IPS-18a (cell line): Measurements from ENCODE around the gene NLN.
"Not testable (repeated sequence)": the region's sequence is repeated elsewhere in the genome, so short reads cannot be mapped to it uniquely, and the experiment has no call there.

Experiments used
- H3K27ac ChIP-seq: one replicate; pipeline ENCODE4 v1.5.1; 2013; ENCODE audit warnings: low read length
- H3K27me3 ChIP-seq: one replicate; pipeline ENCODE4 v1.6.1; 2013; ENCODE audit warnings: mild to moderate bottlenecking, low read length; ENCODE audit not compliant: control insufficient read depth, insufficient read depth
- H3K36me3 ChIP-seq: one replicate; pipeline ENCODE4 v1.6.1; 2013; ENCODE audit warnings: low read depth, low read length; ENCODE audit not compliant: control insufficient read depth
- H3K4me1 ChIP-seq: one replicate; pipeline ENCODE4 v1.6.1; 2013; ENCODE audit warnings: low read depth, low read length; ENCODE audit not compliant: control insufficient read depth
- H3K4me3 ChIP-seq: one replicate; pipeline ENCODE4 v1.5.1; 2013; ENCODE audit warnings: low read length
- H3K9ac ChIP-seq: one replicate; pipeline ENCODE4 v1.6.1; 2013; ENCODE audit warnings: mild to moderate bottlenecking, low read length, moderate library complexity
- H3K9me3 ChIP-seq: one replicate; pipeline ENCODE4 v1.6.1; 2013; ENCODE audit warnings: low read depth, low read length; ENCODE audit not compliant: control insufficient read depth

Gene NLN

GRCh38 chr5:65775476-65775875 lies 53.5 kb downstream of the NLN start:
- H3K4me3 ChIP-seq: no peak overlapping the region
- H3K36me3 ChIP-seq: peaks cover 46% of the 10 kb centered on the region
- H3K27ac ChIP-seq: no peak overlapping the region
- no peaks in the 10 kb centered on the region for H3K27me3 ChIP-seq
- no peaks in the 10 kb centered on the region for H3K4me1 ChIP-seq
- H3K9me3 ChIP-seq: no peaks in the 10 kb centered on the region
- H3K9ac ChIP-seq: no peak overlapping the region

GRCh38 chr5:65776441-65777141 lies 54.6 kb downstream of the NLN start:
- no peaks in the 10 kb centered on the region for H3K9me3 ChIP-seq
- H3K4me3 ChIP-seq: no peak overlapping the region
- H3K9ac ChIP-seq: no peak overlapping the region
- no peaks in the 10 kb centered on the region for H3K4me1 ChIP-seq
- no peaks in the 10 kb centered on the region for H3K27me3 ChIP-seq
- no peak overlapping the region for H3K27ac ChIP-seq
- H3K36me3 ChIP-seq: peaks cover 57% of the 10 kb centered on the region

- no peaks in the 10 kb centered on the region for H3K27me3 ChIP-seq
- no peaks in the 10 kb centered on the region for H3K4me1 ChIP-seq
- no peak overlapping the region for H3K27ac ChIP-seq
- H3K9ac ChIP-seq: no peak overlapping the region
- H3K4me3 ChIP-seq: no peak overlapping the region
- no peaks in the 10 kb centered on the region for H3K9me3 ChIP-seq
- peaks cover 72% of the 10 kb centered on the region for H3K36me3 ChIP-seq
Measured at GRCh38 chr5:65778126-65778525, 56.1 kb downstream of the NLN start.

- no peak overlapping the region for H3K27ac ChIP-seq
- H3K9me3 ChIP-seq: no peaks in the 10 kb centered on the region
- peaks cover 70% of the 10 kb centered on the region for H3K36me3 ChIP-seq
- H3K9ac ChIP-seq: no peak overlapping the region
- no peak overlapping the region for H3K4me3 ChIP-seq
- no peaks in the 10 kb centered on the region for H3K4me1 ChIP-seq
- no peaks in the 10 kb centered on the region for H3K27me3 ChIP-seq
Measured at GRCh38 chr5:65779643-65780042, 57.6 kb downstream of the NLN start.

- H3K9ac ChIP-seq, H3K4me1 ChIP-seq, H3K9me3 ChIP-seq, H3K27ac ChIP-seq, H3K27me3 ChIP-seq, H3K4me3 ChIP-seq: not testable (repeated sequence)
- H3K36me3 ChIP-seq: peaks cover 67% of the 10 kb centered on the region
Measured at GRCh38 chr5:65788296-65788695, 66.3 kb downstream of the NLN start.

GRCh38 chr5:65790371-65791163 lies 68.6 kb downstream of the NLN start:
- Histone ChIP-seq H3K4me3 (no peak overlapping the region), H3K36me3 (peaks cover 76% of the 10 kb centered on the region), H3K9me3 (no peaks in the 10 kb centered on the region), H3K9ac (no peak overlapping the region), H3K4me1 (no peaks in the 10 kb centered on the region), H3K27ac (no peak overlapping the region), H3K27me3 (no peaks in the 10 kb centered on the region)

GRCh38 chr5:65791712-65792673 lies 70.0 kb downstream of the NLN start:
- Histone ChIP-seq H3K36me3 (peaks cover 74% of the 10 kb centered on the region), H3K4me1 (no peaks in the 10 kb centered on the region), H3K9me3 (no peaks in the 10 kb centered on the region), H3K27ac (no peak overlapping the region), H3K4me3 (no peak overlapping the region), H3K27me3 (no peaks in the 10 kb centered on the region), H3K9ac (no peak overlapping the region)

GRCh38 chr5:65796269-65796668 lies 74.3 kb downstream of the NLN start:
- H3K9ac ChIP-seq: no peak overlapping the region
- H3K27me3 ChIP-seq: no peaks in the 10 kb centered on the region
- H3K4me3 ChIP-seq: no peak overlapping the region
- H3K27ac ChIP-seq: no peak overlapping the region
- no peaks in the 10 kb centered on the region for H3K4me1 ChIP-seq
- H3K36me3 ChIP-seq: peaks cover 57% of the 10 kb centered on the region
- H3K9me3 ChIP-seq: no peaks in the 10 kb centered on the region

- H3K27me3 ChIP-seq: no peaks in the 10 kb centered on the region
- H3K9ac ChIP-seq: no peak overlapping the region
- no peak overlapping the region for H3K4me3 ChIP-seq
- no peaks in the 10 kb centered on the region for H3K9me3 ChIP-seq
- peaks cover 56% of the 10 kb centered on the region for H3K36me3 ChIP-seq
- H3K4me1 ChIP-seq: no peaks in the 10 kb centered on the region
- H3K27ac ChIP-seq: no peak overlapping the region
Measured at GRCh38 chr5:65796751-65797316, 74.8 kb downstream of the NLN start.

- Histone ChIP-seq H3K27me3 (no peaks in the 10 kb centered on the region), H3K4me1 (no peaks in the 10 kb centered on the region), H3K27ac (no peak overlapping the region), H3K36me3 (peaks cover 53% of the 10 kb centered on the region), H3K9me3 (no peaks in the 10 kb centered on the region), H3K4me3 (no peak overlapping the region), H3K9ac (no peak overlapping the region)
Measured at GRCh38 chr5:65797481-65797880, 75.5 kb downstream of the NLN start.

- Histone ChIP-seq H3K27ac (no peak overlapping the region), H3K27me3 (no peaks in the 10 kb centered on the region), H3K36me3 (peaks cover 29% of the 10 kb centered on the region), H3K9ac (no peak overlapping the region), H3K9me3 (no peaks in the 10 kb centered on the region), H3K4me3 (no peak overlapping the region), H3K4me1 (no peaks in the 10 kb centered on the region)
Measured at GRCh38 chr5:65799857-65800256, 77.9 kb downstream of the NLN start.
